A204.1 (cell line): Measurements from ENCODE around the gene PA2G4.
A peak's percentile ranks its signal among the peaks of the same experiment; 100 is the strongest.

ENCODE experiments used
- FAIRE-seq: peaks from 2 replicates; lab custom pipeline; 2012; peaks lifted over from hg19 to GRCh38; lab: Jason Lieb, UNC

PA2G4 gene

GRCh38 chr12:56127485-56127887 is 23.1 kb downstream of the PA2G4 start:
- FAIRE-seq, result no peak

- FAIRE-seq, result peak; percentile 99
Observed at GRCh38 chr12:56127888-56128669, 23.7 kb downstream of the PA2G4 start, which contains the start of gene ESYT1. ESYT1 (plus strand) TSS chr12:56128267; CDS start chr12:56128320, 53 bp downstream.

GRCh38 chr12:56128670-56129205 is 24.4 kb downstream of the PA2G4 start:
- no peak for FAIRE-seq

DNA sequence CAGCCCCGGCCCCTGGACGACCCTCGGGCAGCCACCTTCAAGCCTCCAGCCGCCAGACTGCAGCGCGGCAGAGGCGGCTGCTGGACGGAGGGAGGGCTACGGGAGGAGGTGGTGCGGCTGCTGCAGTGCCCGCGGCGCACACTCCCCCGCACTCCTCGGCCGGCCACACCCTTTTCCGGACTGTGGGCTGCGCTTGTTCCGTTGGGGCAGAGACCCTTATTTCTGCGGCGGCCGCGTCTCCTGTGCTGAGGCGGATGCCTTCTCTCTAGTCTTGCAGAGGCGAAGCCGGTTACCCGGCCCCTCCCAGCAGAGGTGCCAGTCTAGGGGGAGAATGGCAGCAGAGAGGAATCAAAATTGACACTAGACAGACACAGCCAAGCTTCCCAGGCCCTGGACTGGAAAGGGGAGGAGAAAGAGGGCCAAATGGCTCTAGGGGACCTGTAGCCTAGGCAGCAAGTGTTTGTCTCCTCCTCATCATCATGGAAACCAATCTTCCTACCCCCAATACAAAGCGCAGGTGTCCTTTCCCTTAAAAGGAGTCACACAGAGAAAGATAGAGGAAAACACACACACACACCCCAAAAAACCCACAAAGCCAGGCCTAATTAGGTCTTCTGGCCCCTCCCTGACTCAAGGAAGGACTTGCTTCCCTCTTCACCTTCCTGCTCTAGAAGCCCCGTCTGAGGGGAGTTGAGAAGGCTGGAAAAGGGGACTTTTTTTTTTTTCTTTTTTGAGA is 25.0 kb downstream of the PA2G4 start:
- no peak for FAIRE-seq

- FAIRE-seq, result no peak
Observed at GRCh38 chr12:56129942-56130495, 25.7 kb downstream of the PA2G4 start.

- FAIRE-seq, result no peak
Observed at GRCh38 chr12:56130876-56131275, 26.5 kb downstream of the PA2G4 start.

GRCh38 chr12:56134897-56135296 is 30.5 kb downstream of the PA2G4 start:
- no peak for FAIRE-seq

DNA sequence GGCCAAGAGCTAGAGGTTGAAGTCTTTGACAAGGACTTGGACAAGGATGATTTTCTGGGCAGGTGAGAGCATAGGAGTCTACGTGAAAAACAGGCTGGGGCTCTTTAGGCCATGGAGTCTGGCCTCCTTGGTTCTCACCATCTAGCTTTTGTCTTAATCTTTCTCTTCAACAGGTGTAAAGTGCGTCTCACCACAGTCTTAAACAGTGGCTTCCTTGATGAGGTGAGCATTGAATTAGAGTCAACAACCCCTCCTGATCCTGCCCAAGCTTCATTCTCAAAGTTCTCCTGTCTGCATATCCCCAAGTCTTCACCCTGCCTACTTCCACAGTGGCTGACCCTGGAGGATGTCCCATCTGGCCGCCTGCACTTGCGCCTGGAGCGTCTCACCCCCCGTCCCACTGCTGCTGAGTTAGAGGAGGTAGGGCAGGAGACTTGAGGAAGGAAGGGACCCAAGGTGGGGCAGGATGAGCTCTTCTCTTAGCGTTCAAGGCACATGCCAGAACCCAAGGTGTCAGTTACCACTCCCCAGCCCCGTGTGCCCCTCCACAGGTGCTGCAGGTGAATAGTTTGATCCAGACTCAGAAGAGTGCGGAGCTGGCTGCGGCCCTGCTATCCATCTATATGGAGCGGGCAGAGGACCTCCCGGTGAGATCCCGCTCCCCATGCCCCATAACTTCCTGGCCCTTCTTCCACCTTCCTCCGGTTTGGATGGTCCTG is 33.7 kb downstream of the PA2G4 start:
- no peak for FAIRE-seq

DNA sequence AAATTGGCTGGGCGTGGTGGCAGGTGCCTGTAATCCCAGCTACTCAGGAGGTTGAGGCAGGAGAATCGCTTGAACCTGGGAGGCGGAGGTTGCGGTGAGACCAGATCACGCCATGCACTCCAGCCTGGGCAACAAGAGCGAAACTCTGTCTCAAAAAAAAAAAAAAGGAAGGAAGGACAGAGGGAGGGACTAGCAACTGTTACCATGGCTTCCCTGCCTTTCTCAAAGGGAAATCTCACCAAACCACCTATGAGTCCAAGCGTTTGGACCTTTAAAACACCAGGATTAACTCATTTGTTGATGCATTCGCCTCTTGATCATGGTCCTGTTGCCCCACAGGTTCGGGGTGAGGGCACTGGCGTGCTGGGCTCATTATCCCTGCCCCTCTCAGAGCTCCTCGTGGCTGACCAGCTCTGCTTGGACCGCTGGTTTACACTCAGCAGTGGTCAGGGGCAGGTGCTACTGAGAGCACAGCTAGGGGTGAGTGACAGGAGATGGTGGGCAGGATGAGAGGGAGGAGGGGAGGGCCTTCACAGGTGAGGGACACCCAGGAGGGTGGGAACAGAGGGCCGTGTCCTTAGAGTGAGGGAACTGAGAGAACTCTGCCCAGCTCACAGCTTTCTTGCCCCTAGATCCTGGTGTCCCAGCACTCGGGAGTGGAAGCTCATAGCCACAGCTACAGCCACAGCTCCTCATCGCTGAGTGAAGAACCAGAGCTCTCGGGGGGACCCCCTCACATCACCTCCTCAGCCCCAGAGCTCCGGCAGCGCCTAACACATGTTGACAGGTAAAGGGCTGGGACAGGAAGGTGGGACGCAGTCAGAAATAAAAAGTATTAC is 37.8 kb downstream of the PA2G4 start:
- FAIRE-seq, result no peak

DNA sequence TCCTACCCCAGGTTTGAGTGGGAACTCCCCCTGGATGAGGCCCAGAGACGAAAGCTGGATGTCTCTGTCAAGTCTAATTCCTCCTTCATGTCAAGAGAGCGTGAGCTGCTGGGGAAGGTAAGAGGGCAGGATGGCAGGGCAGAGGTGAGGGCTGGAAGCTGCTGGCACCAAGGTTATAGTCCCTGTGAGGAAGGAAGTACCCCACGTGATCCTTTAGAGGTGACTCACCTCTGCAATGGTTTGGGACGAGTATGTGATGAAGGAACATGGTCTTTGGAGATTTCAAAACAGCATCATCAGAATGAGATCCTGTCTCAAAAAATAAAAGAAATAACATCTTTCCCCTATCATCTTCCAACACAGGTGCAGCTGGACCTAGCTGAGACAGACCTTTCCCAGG is 38.9 kb downstream of the PA2G4 start:
- no peak for FAIRE-seq

- no peak for FAIRE-seq
Observed at GRCh38 chr12:56143870-56144269, 39.5 kb downstream of the PA2G4 start.

- FAIRE-seq, result no peak
Observed at GRCh38 chr12:56145217-56145616, 40.9 kb downstream of the PA2G4 start.

GRCh38 chr12:56146492-56147460 is 42.4 kb downstream of the PA2G4 start:
- no peak for FAIRE-seq

GRCh38 chr12:56150563-56150962 is 46.2 kb downstream of the PA2G4 start:
- FAIRE-seq, result no peak

DNA sequence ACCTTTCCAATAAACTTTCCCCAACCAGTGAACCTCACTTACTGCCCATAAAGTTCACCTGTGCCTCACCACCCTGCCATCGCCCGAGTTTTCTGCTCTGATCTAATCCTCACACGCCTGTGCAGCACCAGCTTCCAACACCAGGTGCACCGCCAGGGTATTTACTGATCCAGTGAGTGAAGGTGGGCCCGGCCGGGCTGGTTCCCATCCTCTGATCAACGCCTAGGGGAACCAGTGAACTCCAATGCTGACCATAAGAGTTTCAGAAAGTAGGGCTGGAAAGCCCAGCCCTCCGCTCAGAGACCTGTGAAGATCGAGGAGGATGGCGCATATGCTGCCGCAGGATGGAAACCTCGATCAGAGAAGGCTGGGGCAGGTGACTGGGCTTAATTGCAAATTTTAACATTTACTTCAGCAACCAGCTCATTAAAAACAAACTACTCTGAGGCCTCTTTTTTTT is 47.3 kb downstream of the PA2G4 start:
- no peak for FAIRE-seq

DNA sequence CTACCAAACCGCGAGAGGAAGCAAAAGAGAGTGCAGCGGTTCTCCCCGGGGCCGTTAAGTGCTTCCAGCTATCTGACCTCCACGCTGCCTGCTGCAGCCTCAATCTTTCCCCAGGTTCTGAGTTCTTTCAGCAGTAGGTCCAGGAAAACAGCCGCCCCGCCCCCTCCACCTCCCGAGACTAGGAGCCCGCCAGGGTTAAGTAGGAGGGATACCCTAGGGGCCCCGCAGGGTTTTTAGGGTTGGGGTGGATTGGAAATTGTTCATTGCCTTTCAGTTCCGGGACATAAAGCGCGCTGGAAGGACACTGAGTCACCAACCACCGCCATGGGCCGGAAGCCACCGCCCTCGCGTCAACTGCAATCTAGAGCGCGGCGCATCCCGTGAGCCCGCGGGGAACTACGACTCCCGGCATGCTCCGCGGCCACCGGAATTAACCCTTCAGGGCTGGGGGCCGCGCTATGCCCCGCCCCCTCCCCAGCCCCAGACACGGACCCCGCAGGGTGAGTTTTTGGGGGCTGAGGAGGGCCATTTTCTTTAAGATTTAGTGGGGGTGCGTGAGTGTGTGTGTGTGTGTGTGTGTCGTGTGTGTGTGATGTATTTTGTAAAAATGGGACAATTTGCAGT is 47.9 kb downstream of the PA2G4 start, which contains the start of gene MYL6B:
Gene MYL6B, plus strand, starts transcription at position 456 of the 624 bp plus-strand sequence. CDS start 1,332 bp downstream, outside the sequence.
- peak; percentile 35 for FAIRE-seq

DNA sequence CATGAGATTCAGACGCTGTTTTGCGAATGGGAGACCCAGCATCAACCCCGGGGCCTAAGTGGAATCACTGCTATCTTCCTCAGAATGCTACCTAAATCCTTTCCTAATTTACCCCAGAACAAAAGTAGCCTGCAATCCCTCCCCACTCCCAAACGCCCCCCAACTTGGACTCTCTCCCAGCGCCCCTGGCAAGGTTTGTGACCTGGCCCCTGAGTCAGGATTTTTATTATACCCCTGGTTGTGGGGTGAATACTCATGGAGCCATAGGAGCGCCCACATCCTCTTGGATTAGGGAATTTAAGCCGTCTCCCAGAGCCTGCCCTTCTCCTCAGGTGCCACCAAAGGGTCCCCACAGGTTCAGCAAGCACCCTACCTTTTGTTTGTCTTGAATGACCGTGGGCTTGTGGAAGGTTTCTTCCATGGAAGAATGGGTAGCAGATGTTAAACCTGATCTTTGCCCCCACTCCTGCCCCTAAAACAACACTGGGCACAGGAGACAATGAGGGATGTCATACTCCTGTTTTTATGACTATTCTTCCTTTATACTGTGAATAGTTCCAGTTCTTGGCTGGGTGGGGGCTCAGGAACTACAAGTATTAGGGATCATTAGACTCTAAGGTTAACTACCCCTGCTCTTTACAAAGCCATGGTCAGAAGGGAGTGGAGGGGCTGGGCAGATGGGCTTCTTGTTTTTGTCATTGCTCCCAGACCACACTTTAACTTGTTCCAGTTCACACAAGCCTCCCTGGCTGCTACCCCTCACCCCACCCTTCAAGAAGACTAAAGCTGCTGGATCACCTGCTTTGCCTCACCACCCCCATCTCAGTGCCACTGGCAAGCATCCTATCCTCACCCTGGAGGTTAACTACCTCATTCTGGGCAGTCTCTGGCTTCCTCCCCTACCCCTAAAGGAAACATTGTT is 48.7 kb downstream of the PA2G4 start:
- FAIRE-seq, result no peak

DNA sequence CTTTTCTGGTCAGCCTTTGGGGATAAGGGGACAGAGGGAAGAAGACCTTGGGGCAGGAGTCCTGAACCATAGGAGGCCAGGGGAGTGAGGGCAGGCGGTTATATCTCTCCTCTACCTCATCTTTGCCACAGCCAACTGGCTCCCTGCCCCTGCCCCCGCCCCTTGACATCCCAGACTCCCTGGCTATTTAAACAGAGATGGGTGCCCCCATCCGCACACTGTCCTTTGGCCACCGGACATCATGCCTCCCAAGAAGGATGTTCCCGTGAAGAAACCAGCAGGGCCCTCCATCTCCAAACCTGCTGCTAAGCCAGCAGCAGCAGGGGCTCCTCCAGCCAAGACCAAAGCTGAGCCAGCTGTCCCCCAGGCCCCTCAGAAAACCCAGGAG is 49.3 kb downstream of the PA2G4 start:
- FAIRE-seq, result no peak
